Measurements from ENCODE around the gene PMEPA1. TPM values are rescaled to one million over a fixed set of nuclear protein-coding genes. Genes with fewer than 3 reads are reported as not detected.

PMEPA1 gene
- total RNA-seq, 4 donors from 2014 or later, result 7.5 to 31.3 (median 13.9) TPM

DNA sequence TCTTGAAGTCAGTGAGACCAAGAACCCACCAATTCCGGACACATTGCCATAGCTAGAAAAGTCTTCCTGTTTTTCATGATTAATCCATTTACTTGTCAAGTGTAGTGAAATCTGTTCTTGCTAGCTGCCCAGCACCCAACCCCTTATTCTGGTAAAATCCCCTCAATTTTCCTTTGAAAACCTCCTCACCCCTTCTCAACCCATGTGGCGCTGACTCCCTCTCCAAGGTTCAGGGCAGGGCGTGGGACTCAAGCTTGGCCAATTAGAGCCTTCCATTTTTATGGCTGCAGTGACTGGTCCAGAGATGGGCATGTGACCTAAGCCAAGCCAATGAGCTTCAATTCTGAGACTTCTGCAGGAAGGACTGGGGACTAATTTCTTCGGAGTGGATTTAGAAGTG lies 79.8 kb downstream of the PMEPA1 start:
- no peak for TF ChIP-seq CTCF (IDR thresholded peaks at IDR 0.05; ENCODE audit: low read depth)

DNA sequence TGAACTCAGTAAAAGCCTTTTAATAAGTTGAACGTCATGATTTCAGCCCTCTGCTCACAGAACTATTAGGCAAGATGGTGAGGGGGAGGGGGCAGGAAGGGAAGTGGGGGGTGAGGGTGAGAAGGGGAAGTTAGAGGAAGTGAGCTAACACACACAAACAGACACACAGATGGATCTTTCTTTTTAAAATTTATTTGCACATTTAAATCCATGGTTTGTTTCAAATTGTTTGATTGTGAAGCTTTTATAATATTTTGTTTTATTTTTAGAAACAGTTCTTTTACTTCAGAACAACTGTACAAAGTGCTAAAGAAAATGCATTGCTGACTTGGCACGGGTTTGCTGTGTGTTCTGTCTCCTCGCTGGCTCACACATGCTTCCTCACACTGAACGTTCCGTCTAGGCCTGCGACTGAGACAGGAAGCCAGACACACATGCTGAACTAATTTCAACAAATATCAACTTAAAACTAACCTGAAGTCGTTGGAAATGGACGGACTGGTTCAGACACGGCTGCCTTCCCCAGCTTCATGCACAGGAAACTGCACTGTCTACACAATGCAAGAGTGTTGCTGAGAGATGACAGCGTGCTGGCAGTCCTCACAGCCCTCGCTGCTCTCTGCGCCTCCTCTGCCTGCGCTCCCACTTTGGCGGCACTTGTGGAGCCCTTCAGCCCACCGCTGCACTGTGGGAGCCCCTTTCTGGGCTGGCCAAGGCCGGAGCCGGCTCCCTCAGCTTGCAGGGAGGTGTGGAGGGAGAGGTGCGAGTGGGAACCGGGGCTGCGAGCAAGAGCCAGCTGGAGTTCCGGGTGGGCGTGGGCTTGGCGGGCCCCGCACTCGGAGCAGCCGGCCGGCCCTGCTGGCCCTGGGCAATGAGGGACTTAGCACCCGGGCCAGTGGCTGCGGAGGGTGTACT lies 81.5 kb downstream of the PMEPA1 start:
- no peak for TF ChIP-seq CTCF (IDR thresholded peaks at IDR 0.05; ENCODE audit: low read depth)

GRCh38 chr20:57627339-57627738 lies 82.5 kb downstream of the PMEPA1 start:
- TF ChIP-seq CTCF (IDR thresholded peaks at IDR 0.05; ENCODE audit: low read depth), result no peak

GRCh38 chr20:57625978-57626377 lies 83.8 kb downstream of the PMEPA1 start:
- no peak for TF ChIP-seq CTCF (IDR thresholded peaks at IDR 0.05; ENCODE audit: low read depth)

DNA sequence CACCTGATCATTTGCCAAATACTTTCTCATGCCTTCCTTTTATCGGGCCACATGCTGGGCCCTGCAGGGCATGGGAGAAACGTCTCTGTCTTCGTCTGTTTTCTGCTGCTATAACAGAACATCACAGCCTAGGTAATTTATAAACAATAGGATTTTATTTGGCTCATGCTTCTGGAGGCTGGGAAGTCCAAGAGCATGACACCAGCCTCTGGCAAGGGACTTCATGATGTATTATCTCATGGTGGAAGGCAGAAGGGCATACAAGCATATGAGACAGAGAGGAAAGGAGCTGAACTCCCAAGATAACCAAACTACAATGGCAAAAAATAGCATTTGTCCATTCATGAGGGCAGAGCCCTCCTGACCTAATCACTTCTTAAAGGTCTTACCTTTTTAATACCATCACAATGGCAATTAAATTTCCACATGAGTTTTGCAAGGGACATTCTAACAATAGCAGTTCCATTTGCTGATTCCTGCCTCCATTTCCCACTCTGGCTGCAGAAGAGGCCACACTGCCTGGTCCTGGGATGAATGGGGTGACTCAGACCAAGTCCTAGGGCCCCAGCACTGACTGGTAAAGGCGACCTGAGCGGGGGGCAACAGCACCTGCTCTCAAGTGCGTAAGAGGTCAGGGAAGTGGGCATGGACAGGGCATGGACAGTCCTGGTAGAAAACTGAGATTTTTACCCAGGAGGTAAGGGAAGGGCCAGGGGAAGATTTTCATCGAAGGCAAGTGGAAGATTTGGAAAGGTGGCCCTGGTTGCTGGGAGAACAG lies 84.4 kb downstream of the PMEPA1 start:
- TF ChIP-seq CTCF (IDR thresholded peaks at IDR 0.05; ENCODE audit: low read depth), result no peak

DNA sequence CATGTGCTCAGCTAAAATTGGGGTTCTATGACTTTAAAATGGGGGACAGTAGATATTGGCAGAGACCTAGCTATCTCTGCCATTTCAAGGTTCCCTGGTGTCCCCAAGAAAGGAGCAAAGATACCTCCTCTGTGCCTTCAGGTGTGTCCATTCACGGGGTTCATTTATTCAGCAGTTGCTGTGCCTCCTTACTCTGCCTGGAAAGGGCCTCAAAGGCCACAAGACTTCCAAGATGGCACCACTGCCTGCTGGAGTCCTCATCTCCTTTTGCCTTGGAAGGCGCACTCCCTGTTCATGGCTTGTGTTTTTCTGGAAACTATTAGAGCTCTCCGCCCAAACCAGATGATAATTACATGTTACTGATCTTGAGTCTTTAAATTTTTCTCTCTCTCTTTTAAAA lies 85.7 kb downstream of the PMEPA1 start:
- no peak for TF ChIP-seq CTCF (IDR thresholded peaks at IDR 0.05; ENCODE audit: low read depth)
